PC-9 (cell line): ENCODE results near the gene PRKCA. TPM values are rescaled to one million over a fixed set of nuclear protein-coding genes. Genes with fewer than 3 reads are reported as not detected.

ENCODE experiments used
- BruUV-seq: library from RNA; stranded (reverse); fragments of 400-500 nt; replicated peaks from 2 replicates; lab custom pipeline; 2021; lab: Mats Ljungman, UMichigan
- CTCF ChIA-PET: fragments of 300-600 bp; sonication (Branson Sonifier 250); formaldehyde crosslinking; loops from one replicate; lab custom pipeline; 2022; ENCODE audit warnings: antibody characterized with exemption; lab: Charles Lee
- POLR2A ChIA-PET: fragments of 300-600 bp; sonication (Branson Sonifier 250); formaldehyde crosslinking; loops from one replicate; lab custom pipeline; 2022; ENCODE audit warnings: antibody characterized with exemption; ENCODE audit not compliant: unreplicated experiment; lab: Charles Lee
- DNase-seq, 2 experiments: peaks; one replicate each; pipeline versions ENCODE4 v3.0.0 to v3.0.0-alpha.2; 2015 to 2022; ENCODE audit warnings: mixed read lengths in 1 of 2
- H2AFZ ChIP-seq: fragments of 200-600 bp; sonication (generic); 2 replicates; pipeline ENCODE4 v1.8.1; 2017; ENCODE audit warnings: antibody characterized with exemption
- H3F3A ChIP-seq: fragments of 200-600 bp; sonication (generic); 2 replicates; pipeline ENCODE4 v1.8.1; 2017; ENCODE audit warnings: antibody characterized with exemption, mild to moderate bottlenecking, low read depth; ENCODE audit not compliant: insufficient read depth
- H3K27ac ChIP-seq: fragments of 200-600 bp; sonication (generic); 2 replicates; pipeline ENCODE4 v1.6.1; 2016; ENCODE audit warnings: mixed run types
- H3K27me3 ChIP-seq: fragments of 200-600 bp; sonication (generic); 2 replicates; pipeline ENCODE4 v1.6.1; 2016; ENCODE audit warnings: low read depth, mixed run types; ENCODE audit not compliant: insufficient read depth
- H3K36me3 ChIP-seq: fragments of 200-600 bp; sonication (generic); 2 replicates; pipeline ENCODE4 v1.6.1; 2016; ENCODE audit warnings: low read depth, mixed run types
- H3K4me1 ChIP-seq: fragments of 200-600 bp; sonication (generic); replicated peaks from 2 replicates; pipeline ENCODE4 v1.6.1; 2016; ENCODE audit warnings: mixed run types; ENCODE audit not compliant: insufficient read depth
- H3K4me2 ChIP-seq: fragments of 200-600 bp; sonication (generic); 2 replicates; pipeline ENCODE4 v1.6.1; 2017; ENCODE audit warnings: mixed run types
- H3K4me3 ChIP-seq: fragments of 200-600 bp; sonication (generic); 2 replicates; pipeline ENCODE4 v1.6.1; 2016; ENCODE audit warnings: mixed run types
- H3K79me2 ChIP-seq: fragments of 200-600 bp; sonication (generic); 2 replicates; pipeline ENCODE4 v1.6.1; 2017; ENCODE audit warnings: low read depth, mixed run types
- H3K9me2 ChIP-seq: fragments of 200-600 bp; sonication (generic); 2 replicates; pipeline ENCODE4 v1.8.1; 2017; ENCODE audit warnings: mild to moderate bottlenecking; ENCODE audit not compliant: insufficient read depth
- H3K9me3 ChIP-seq: fragments of 200-600 bp; sonication (generic); 2 replicates; pipeline ENCODE4 v1.8.1; 2016; ENCODE audit warnings: low read depth; ENCODE audit not compliant: insufficient read depth
- H4K20me1 ChIP-seq: fragments of 200-600 bp; sonication (generic); 2 replicates; pipeline ENCODE4 v1.8.1; 2017; ENCODE audit not compliant: insufficient read depth
- CTCF ChIP-seq: fragments of 200-600 bp; sonication (generic); conservative IDR thresholded peaks from 2 replicates; pipeline ENCODE4 v1.6.1; 2017; ENCODE audit warnings: mixed run types, antibody characterized with exemption, mild to moderate bottlenecking, moderate library complexity
- EZH2 ChIP-seq: fragments of 200-600 bp; sonication (generic); IDR thresholded peaks from 2 replicates; pipeline ENCODE4 v1.8.0; 2017; ENCODE audit warnings: antibody characterized with exemption, low read depth
- intact Hi-C: fragments of 100-400 bp; cut with micrococcal nuclease; formaldehyde crosslinking; loops from one replicate; pipeline ENCODE4 v1.10.0; 2022; ENCODE audit not compliant: unreplicated experiment
- total RNA-seq: library from RNA; stranded (reverse); gene quantifications from 2 replicates; pipeline ENCODE4 v1.2.3, GENCODE V29; 2021

Gene PRKCA
- total RNA-seq, 1 experiment from 2014 or later: 23.1 TPM

- Histone ChIP-seq H4K20me1 (no peaks in the 10 kb centered on the region), H3F3A (0 out of 2 replicates have a peak, but pooled peaks cover 2% of the 10 kb centered on the region), H3K9me2 (no peaks in the 10 kb centered on the region), H2AFZ (no peak overlapping the region), H3K36me3 (no peaks in the 10 kb centered on the region), H3K4me2 (no peak overlapping the region), H3K4me1 (no peaks in the 10 kb centered on the region), H3K27me3 (no peaks in the 10 kb centered on the region), H3K9me3 (no peaks in the 10 kb centered on the region), H3K79me2 (peaks cover 53% of the 10 kb centered on the region), H3K27ac (no peak overlapping the region), H3K4me3 (no peak overlapping the region)
- no TSS peak for BruUV-seq
- no peak for DNase-seq
- CTCF ChIA-PET: no interaction called here
- intact Hi-C loops: no loop called here
- TF ChIP-seq EZH2: no peak
- no peak for TF ChIP-seq CTCF
- POLR2A ChIA-PET: no interaction called here
These were observed 105.5 kb downstream of the PRKCA start for GRCh38 chr17:66407864-66408263.

DNA sequence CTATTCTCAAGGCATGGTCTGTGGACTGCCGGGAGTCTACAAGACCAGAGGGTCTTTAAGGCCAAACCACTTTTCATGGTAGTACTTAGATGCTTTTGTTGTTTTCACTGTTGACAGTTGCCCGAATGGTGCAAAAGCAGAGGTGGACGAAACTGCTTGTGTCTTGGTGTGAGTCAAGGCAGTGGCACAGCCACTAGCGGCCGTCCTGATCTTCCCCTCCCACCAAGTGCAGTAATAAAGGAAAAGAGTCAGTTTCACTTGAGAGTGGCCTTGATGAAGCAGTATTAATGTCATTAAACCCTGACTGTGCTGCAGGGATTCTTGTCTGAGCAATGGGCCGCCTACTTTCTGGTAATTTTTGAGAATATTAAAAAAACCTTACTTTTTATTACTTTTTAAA lies 109.1 kb downstream of the PRKCA start:
- Histone ChIP-seq H3K9me3 (no peaks in the 10 kb centered on the region), H4K20me1 (no peaks in the 10 kb centered on the region), H3F3A (0 out of 2 replicates have a peak, but pooled peaks cover 5% of the 10 kb centered on the region), H3K79me2 (peaks cover 60% of the 10 kb centered on the region), H3K9me2 (no peaks in the 10 kb centered on the region), H3K27me3 (no peaks in the 10 kb centered on the region), H3K4me3 (no peak overlapping the region), H2AFZ (no peak overlapping the region), H3K4me2 (no peak overlapping the region), H3K36me3 (no peaks in the 10 kb centered on the region), H3K27ac (no peak overlapping the region), H3K4me1 (no peaks in the 10 kb centered on the region)
- no peak for DNase-seq
- ChIA-PET CTCF (no interaction called here), POLR2A (no interaction called here)
- TF ChIP-seq CTCF (no peak), EZH2 (no peak)
- intact Hi-C loops: no loop called here
- BruUV-seq: no TSS peak

DNA sequence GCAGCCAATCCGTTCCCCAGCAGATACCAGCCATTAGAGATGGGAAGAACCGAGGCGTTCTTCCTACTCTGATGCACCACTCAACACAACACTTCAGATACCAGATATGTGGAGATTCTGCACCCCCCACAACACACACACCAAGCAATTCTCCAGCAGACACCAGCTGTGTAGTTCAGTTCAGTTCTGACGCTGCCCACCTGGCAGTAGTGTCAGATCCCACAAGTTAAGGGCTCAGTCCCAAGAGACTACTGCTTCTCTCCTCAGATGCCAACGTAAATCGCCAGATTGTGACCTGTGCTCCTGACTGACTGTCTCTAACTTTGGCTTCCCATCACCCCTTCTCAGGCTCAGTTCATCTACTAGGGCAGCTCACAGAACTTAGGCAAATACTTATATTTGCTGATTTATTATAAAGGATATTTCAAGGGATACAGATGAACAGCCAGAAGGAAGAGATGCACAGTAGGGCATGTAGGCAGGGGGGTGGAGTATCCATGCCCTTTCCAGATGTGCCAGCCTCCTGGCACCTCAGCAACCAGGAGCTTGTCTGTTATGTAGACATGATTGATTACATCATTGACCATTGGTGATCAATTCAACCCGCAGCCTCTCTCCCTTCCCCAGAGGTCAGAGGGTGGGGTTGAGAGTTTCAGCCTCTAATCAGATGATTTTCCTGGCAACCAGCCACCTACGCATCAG lies 110.6 kb downstream of the PRKCA start:
- no TSS peak for BruUV-seq

More for the DNA sequence above, 110.6 kb downstream of the PRKCA start:
- DNase-seq: no peak
- TF ChIP-seq CTCF (no peak), EZH2 (no peak)
- 0 out of 2 replicates have a peak, but pooled peaks cover 5% of the 10 kb centered on the region for H3F3A ChIP-seq
- peaks cover 57% of the 10 kb centered on the region for H3K79me2 ChIP-seq
- CTCF ChIA-PET: no interaction called here
- POLR2A ChIA-PET: no interaction called here
- H2AFZ ChIP-seq: no peak overlapping the region
- no peaks in the 10 kb centered on the region for H3K9me2 ChIP-seq
- H3K27me3 ChIP-seq: no peaks in the 10 kb centered on the region
- no peak overlapping the region for H3K4me3 ChIP-seq
- no peaks in the 10 kb centered on the region for H3K4me1 ChIP-seq
- H3K27ac ChIP-seq: no peak overlapping the region
- H4K20me1 ChIP-seq: no peaks in the 10 kb centered on the region
- H3K9me3 ChIP-seq: no peaks in the 10 kb centered on the region
- no peaks in the 10 kb centered on the region for H3K36me3 ChIP-seq
- intact Hi-C loops: no loop called here
- no peak overlapping the region for H3K4me2 ChIP-seq
